Midbrain (tissue), 1 donor: Measurements from ENCODE around the gene KIAA2012.
"Not testable (repeated sequence)": the region's sequence is repeated elsewhere in the genome, so short reads cannot be mapped to it uniquely, and the experiment has no call there.

Experiments
- DNase-seq: peaks from one replicate; lab custom pipeline; 2025; lab: John Stamatoyannopoulos, UW

The KIAA2012 gene

GRCh38 chr2:202116691-202117090 is 43.6 kb downstream of the KIAA2012 start:
- no peak for DNase-seq

GRCh38 chr2:202118168-202118567 is 45.1 kb downstream of the KIAA2012 start:
- no peak for DNase-seq

GRCh38 chr2:202120828-202121227 is 47.8 kb downstream of the KIAA2012 start:
- DNase-seq: no peak

- DNase-seq: peak; percentile 10
Measured at GRCh38 chr2:202121532-202122162, 48.6 kb downstream of the KIAA2012 start.

GRCh38 chr2:202122163-202122540 is 49.1 kb downstream of the KIAA2012 start:
- DNase-seq: no peak

DNA sequence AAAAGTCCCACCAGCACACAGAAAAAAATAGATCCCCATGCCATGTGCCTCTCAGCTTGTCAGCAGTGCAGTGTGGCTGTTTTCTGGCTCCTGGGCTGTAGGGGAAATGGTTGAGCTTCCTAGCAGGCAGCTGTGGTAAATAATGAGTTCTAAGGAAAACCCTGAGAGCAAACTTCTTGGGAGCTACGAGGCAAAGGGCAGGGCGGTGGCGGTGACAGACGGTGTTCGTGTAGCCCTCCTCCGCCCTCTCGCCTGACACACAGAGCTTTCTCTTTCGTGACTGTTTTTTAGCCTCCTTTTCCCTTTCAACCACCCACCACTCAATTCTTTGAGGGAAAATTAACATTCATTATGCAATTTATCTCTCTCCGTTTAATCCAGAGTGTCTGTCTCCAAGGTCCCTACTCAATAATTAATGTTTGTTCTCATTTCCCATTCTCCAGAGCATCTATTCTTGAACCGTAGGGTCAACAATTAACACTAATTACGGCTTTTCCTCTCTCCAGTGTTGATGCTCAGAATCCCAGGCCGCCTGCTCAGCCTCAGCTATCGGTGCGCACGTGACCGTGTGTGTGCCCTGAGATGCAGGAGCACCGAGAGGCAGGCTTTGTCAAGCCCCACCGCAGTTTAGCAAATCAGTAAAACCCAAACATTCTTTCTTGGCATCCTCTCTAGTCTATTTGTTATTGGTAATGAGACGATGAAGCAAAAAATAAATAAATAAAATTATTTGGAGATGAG is 50.1 kb downstream of the KIAA2012 start:
- DNase-seq: no peak

- DNase-seq: no peak
Measured at GRCh38 chr2:202124286-202124685, 51.2 kb downstream of the KIAA2012 start.

- no peak for DNase-seq
Measured at GRCh38 chr2:202127687-202128331, 54.8 kb downstream of the KIAA2012 start.

GRCh38 chr2:202129841-202130240 is 56.8 kb downstream of the KIAA2012 start:
- DNase-seq: no peak

DNA sequence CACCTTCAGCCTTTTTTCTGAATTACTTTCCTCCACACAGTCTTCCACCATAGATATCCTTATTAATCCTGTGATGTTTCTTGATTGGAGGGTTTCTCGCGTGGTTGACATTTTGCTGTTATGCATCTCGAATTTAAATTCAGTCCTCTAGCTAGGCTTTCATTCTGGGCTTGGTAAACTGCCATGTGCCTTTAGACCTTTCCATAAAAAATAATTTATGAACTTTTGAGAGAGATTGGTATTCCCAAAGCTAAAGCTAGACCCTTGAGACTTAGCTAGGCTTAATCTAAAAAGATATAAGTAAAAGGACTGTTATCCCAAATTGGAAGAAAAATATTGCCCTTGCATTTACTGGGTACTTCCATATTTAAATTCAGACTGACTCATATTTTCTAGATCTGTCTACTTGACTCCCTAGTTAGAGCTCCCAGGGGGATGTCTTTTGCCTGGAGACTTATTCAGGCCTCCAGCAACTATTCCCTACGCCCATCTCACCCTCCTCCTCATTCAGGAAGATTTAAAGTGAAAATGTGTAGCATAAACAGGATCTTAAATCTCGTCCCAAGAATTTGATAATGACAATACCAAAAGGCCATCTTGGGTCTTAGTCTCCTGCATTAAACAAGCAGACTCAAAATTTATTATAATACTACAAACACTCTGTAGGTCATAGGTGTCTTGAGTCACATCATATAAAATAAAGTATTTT is 60.3 kb downstream of the KIAA2012 start:
- no peak for DNase-seq

DNA sequence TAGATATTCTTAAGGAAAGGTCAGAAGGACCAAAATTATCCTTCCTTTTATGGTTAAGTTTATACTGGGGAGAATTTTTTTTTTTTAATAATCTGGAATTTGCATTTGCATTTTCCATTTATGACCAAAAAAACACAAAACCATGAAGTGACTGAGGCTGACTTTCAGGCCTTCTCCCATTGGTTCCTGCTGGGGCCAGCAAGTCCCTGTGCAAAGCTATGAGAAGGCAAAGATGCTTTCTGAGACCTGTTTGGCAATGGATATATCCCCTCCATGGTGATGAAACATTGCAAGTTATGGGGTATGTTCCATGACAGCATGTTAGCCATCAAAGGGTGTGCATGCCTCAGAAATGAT is 60.8 kb downstream of the KIAA2012 start:
- no peak for DNase-seq

DNA sequence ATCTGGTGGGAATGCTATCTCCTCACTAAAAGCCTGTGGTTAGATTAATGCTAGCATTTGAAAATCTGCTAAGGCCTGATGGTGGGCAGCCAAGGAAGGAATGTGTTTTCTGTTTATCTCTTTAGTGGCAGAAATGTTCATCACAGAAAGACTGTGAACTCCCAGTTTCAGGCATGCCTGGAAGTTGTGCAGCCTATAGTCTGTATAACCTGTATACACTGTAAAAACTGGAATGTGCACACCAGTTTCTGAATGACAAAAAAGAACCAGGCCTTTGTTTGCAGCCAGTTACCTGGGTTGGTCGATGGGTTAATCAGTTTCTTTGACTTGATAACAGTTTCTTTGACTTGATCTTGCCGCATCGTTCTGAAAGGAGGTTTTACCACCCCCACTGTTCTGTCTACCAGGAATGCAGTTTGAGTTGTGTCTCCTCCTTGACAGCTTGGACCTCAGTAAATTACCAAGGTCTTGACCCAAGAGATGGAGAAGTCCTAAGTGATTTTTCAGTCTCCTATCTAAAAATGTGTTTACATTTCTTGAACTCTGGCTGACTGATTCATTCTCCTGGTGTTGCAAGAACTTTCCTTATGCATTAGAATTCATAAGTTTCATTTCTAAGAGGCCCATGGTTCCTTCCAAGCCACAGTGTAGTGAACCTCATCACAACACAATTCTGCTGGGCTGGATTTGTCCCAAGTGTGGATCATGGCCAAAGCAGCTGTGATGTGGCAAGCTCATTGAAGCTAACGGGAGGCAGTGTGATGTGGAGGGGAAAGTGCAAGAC is 62.2 kb downstream of the KIAA2012 start:
- peak; percentile 62 for DNase-seq

- not testable (repeated sequence) for DNase-seq
Measured at GRCh38 chr2:202136039-202136438, 63.0 kb downstream of the KIAA2012 start.

DNA sequence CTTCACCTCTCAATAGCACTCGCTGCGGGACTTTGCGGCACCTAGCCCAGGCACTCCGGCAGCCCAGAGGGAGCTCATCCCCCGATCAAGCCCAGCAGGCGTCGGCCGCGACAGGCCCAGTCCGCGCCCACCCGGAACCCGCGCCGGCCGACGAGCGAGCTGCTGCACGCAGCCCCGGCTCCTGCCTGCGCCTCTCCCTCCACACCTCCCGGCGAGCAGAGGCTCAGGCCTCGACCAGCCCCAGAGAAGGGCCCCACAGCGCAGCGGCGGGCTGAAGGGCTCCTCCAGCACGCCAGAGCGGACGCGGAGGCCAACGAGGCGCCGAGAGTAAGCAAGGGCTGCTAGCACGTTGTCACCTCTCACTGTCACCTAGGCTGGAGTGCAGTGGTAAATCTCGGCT is 63.5 kb downstream of the KIAA2012 start:
- no peak for DNase-seq

- no peak for DNase-seq
Measured at GRCh38 chr2:202140522-202141252, 67.6 kb downstream of the KIAA2012 start.

DNA sequence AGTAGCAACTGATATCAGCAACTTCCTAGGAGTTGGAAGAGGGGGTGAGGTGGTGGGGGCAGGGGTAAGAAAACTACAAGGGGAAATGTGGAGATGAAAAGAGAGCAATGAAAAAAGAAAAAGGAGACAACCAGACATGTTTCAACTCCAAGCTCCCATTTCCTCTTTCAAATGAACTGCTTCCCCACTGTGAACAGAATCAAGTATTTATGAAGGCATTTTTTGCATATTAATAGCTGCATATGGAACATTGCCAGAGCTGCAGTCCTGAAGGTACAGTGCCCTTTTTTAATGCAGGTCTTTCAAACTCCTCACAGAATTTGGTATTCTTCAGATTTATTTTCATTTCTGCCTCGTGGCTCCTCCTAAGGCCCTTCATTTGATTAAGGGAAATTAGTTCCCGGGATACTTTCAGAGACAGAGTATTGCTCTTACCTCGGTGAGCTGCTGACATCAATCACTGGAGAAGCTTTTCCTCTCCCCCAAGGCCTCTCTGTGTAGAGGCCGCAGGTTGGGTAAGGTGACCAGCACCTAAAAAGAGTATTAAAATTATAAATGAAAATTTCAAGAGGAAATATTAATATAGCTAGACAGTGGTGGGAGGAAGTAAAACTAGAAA is 68.4 kb downstream of the KIAA2012 start:
- DNase-seq: no peak

DNA sequence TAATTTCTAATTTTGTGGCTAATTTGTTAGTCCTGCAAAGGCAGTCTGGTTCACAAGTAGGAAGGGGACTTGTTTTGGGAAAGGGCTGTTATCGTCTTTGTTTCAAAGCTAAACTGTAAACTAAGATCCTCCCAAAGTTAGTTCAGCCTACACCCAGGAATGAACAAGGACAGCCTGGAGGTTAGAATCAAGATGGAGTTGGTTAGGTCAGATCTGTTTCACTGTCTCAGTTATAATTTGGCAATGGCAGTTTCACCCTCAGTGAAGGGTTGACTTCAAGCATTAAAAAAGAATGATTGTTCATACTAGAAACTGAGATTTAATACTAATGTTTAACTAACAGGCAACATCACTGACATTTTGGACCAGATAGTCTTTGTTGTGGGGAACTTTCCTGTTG is 69.5 kb downstream of the KIAA2012 start:
- no peak for DNase-seq

DNA sequence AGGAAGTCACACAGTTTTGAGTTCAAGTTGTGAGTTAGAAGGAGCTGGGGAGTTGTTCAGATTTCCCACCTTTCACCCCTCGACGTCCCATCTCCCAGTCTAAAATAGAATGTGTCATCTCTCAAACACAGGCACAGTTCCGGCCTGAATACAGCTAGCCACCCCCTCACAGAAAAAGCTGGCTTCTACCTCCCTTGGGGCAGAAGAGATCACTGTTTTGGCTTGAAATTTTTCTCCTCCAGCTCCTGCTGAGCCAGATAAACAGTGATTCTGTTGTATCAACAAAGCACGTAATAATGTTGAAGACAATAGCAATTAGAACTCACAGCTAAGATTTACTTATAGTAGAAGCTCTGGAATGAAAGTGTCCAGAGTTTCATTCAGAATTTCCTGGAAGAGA is 74.7 kb downstream of the KIAA2012 start:
- no peak for DNase-seq

GRCh38 chr2:202148515-202149154 is 75.6 kb downstream of the KIAA2012 start:
- DNase-seq: no peak

- no peak for DNase-seq
Measured at GRCh38 chr2:202149155-202149762, 76.2 kb downstream of the KIAA2012 start.
